Left cardiac atrium (tissue), 4 donors: ENCODE data around the gene ITPKA. TPM values are rescaled to one million over a fixed set of nuclear protein-coding genes. Genes with fewer than 3 reads are reported as not detected.

Experiments used
- ATAC-seq, 2 donors: fragments of 200-7000 bp; cut with Tn5 transposase; one replicate each; pipeline ENCODE4 v1.9.1; 2020; ENCODE audit warnings: mild to moderate bottlenecking in 2 of 2, moderate library complexity in 2 of 2
- DNase-seq: peaks from one replicate; pipeline ENCODE4 v3.0.0-alpha.2; 2020
- intact Hi-C, 2 donors: fragments of 100-400 bp; cut with DNase I; formaldehyde crosslinking; loops; one replicate each; pipeline versions ENCODE4 v1.14.1 to v1.15.1; 2022 to 2023
- total RNA-seq, 2 donors: library from RNA; stranded (reverse); fragmentation: NEBNext Ultra II Directional; extraction: Animal tissue kit (Norgen Biotek cat#: 25700); gene quantifications; one replicate each; pipeline ENCODE4 v1.2.1, GENCODE V29; 2021
- donor health status: DM: no; HTN: yes; CAD: no.
- donor health status: DM: no; HTN: yes; CAD: no; lungs with severe emphysema.
- donor health status: DM: yes; HTN: yes; CAD: no.
- donor health status: Dilated cardiomyopathy.

Gene ITPKA
- total RNA-seq, 2 donors from 2014 or later = 0.71 to 1.6 TPM

DNA sequence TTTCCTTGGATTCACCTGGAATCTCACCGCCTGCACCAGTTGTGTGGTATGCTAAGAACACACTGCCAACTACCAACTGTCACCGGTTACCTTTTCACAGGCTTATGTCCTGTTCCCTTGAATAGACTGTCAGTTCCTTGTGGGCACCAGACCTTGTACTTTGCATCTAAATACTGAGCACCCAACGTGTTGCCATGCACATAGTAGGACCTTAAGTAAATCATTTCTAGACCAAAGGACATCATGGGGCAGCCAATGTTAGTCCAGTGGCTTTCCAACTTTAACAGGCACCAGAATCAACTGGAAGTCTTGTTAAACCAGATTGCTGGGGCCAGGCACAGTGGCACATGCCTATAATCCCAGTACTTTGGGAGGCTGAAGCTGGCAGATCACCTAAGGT lies 51.5 kb downstream of the ITPKA start:
- intact Hi-C loops = no loop called here
- no peak for DNase-seq
- ATAC-seq = no peak

- no peak for ATAC-seq
- no peak for DNase-seq
- intact Hi-C loops = no loop called here
Observed at GRCh38 chr15:41546851-41547786, 53.4 kb downstream of the ITPKA start.

- DNase-seq = no peak
- intact Hi-C loops = no loop called here
- no peak for ATAC-seq
Observed at GRCh38 chr15:41550066-41550775, 56.5 kb downstream of the ITPKA start.

Other genes starting within 250 kb of the ITPKA start
- under 1 TPM; 0.21 to 0.41 TPM for gene OIP5, start 161.3 kb upstream of the ITPKA start, total RNA-seq
- 1 to 10 TPM; 1.1 to 4.6 TPM for gene NUSAP1, start 161.0 kb upstream of the ITPKA start, total RNA-seq
- gene NDUFAF1, start 91.4 kb upstream of the ITPKA start, total RNA-seq = 10 to 100 TPM; 23.2 to 34.8 TPM
- 10 to 100 TPM; 18.2 to 23.5 TPM for gene RTF1, start 76.8 kb upstream of the ITPKA start, total RNA-seq
- under 1 TPM; 0.50 to 0.68 TPM for gene LTK, start 20.0 kb downstream of the ITPKA start, total RNA-seq
- 10 to 100 TPM; 18.3 to 20.1 TPM for gene RPAP1, start 50.4 kb downstream of the ITPKA start, total RNA-seq
- gene TYRO3, start 65.3 kb downstream of the ITPKA start, total RNA-seq = 10 to 100 TPM in 1 of 2 donors, 1 to 10 TPM in 1; 9.1 to 21.0 TPM
- 10 to 100 TPM; 31.6 to 32.0 TPM for gene MGA, start 166.5 kb downstream of the ITPKA start, total RNA-seq